GM12878 (cell line): ENCODE results near the gene PCDHGB6. TPM values are rescaled to one million over a fixed set of nuclear protein-coding genes. Genes with fewer than 3 reads are reported as not detected.

Source experiments
- ATAC-seq: fragments of 200-7000 bp; cut with Tn5 transposase; 3 replicates; pipeline ENCODE4 v1.9.1; 2020; ENCODE audit warnings: mild to moderate bottlenecking, moderate library complexity
- BruUV-seq: library from RNA; stranded (reverse); fragments of 400-500 nt; replicated peaks from 2 replicates; lab custom pipeline; 2021; lab: Mats Ljungman, UMichigan
- CTCF ChIA-PET: fragments of 300-600 bp; sonication (Branson Sonifier 250); formaldehyde crosslinking; extraction: SDS; loops from one replicate; lab custom pipeline; 2021; ENCODE audit warnings: inconsistent platforms; lab: Yijun Ruan, JAX
- POLR2A ChIA-PET: fragments of 350-600 bp; formaldehyde crosslinking; extraction: SDS; loops from one replicate; lab custom pipeline; 2021; ENCODE audit warnings: inconsistent platforms; lab: Charles Lee
- RAD21 ChIA-PET: fragments of 300-600 bp; sonication (Branson Sonifier 250); formaldehyde crosslinking; loops from one replicate; lab custom pipeline; 2023; ENCODE audit warnings: antibody characterized with exemption; ENCODE audit not compliant: unreplicated experiment; lab: Charles Lee
- SMC1A ChIA-PET: fragments of 300-600 bp; sonication (Branson Sonifier 250); formaldehyde crosslinking; loops from one replicate; lab custom pipeline; 2023; ENCODE audit not compliant: unreplicated experiment, uncharacterized antibody; lab: Charles Lee
- DNase-seq: peaks from one replicate; pipeline ENCODE4 v3.0.0-alpha.2; 2011; ENCODE audit warnings: low read depth, low spot score
- FAIRE-seq: peaks from 3 replicates; lab custom pipeline; 2011; peaks lifted over from hg19 to GRCh38; lab: Jason Lieb, UNC
- H2AFZ ChIP-seq: 2 replicates; pipeline ENCODE4 v1.6.0; 2011; ENCODE audit warnings: low read depth, low read length, control low read depth; ENCODE audit not compliant: control insufficient read depth
- H3K27ac ChIP-seq: 2 replicates; pipeline ENCODE4 v1.5.1; 2011; ENCODE audit warnings: control low read depth; ENCODE audit not compliant: control insufficient read depth, insufficient read depth
- H3K27me3 ChIP-seq, 2 experiments: replicated peaks in 1 of 2; 2 replicates each; pipeline versions ENCODE4 v1.6.0 to v1.6.1; 2011; ENCODE audit warnings: low read length in 1 of 2; ENCODE audit not compliant: control insufficient read depth in 2 of 2, insufficient read depth in 2 of 2
- H3K36me3 ChIP-seq, 2 experiments: 2 replicates each; pipeline ENCODE4 v1.5.1; 2011; ENCODE audit warnings: low read length in 1 of 2; ENCODE audit not compliant: control insufficient read depth in 2 of 2, insufficient read depth in 2 of 2
- H3K4me1 ChIP-seq: 2 replicates; pipeline ENCODE4 v1.6.1; 2011; ENCODE audit warnings: mild to moderate bottlenecking, low read length, moderate library complexity, mixed read lengths; ENCODE audit not compliant: control insufficient read depth, insufficient read depth
- H3K4me2 ChIP-seq: 2 replicates; pipeline ENCODE4 v1.6.0; 2011; ENCODE audit warnings: control low read depth; ENCODE audit not compliant: control insufficient read depth, insufficient read depth
- H3K4me3 ChIP-seq: fragments of 200-600 bp; sonication (generic); 2 replicates; pipeline ENCODE4 v1.5.1; 2016
- H3K79me2 ChIP-seq: 2 replicates; pipeline ENCODE4 v1.6.0; 2011; ENCODE audit warnings: low read length; ENCODE audit not compliant: control insufficient read depth, insufficient read depth
- H3K9ac ChIP-seq: 2 replicates; pipeline ENCODE4 v1.8.0; 2011; ENCODE audit warnings: low read length, control low read depth, mixed read lengths; ENCODE audit not compliant: control insufficient read depth, insufficient read depth
- H3K9me3 ChIP-seq: replicated peaks from 3 replicates; pipeline ENCODE4 v1.5.1; 2011; ENCODE audit warnings: mild to moderate bottlenecking, low read length; ENCODE audit not compliant: control insufficient read depth, insufficient read depth
- H4K20me1 ChIP-seq: 2 replicates; pipeline ENCODE4 v1.6.0; 2011; ENCODE audit not compliant: control insufficient read depth, insufficient read depth
- ASH2L ChIP-seq: fragments of 300-600, 200-600 bp; sonication (generic); IDR thresholded peaks from 2 replicates; pipeline ENCODE4 v1.6.1; 2017; ENCODE audit warnings: low read depth, mild to moderate bottlenecking, borderline replicate concordance
- CREB1 ChIP-seq: IDR thresholded peaks from 2 replicates; pipeline ENCODE4 v1.6.1; 2012; ENCODE audit warnings: low read depth, mild to moderate bottlenecking, inconsistent platforms
- KLF5 ChIP-seq: fragments of 450-650 bp; IDR thresholded peaks from 2 replicates; pipeline ENCODE4 v1.6.1; 2014; ENCODE audit warnings: mild to moderate bottlenecking; ENCODE audit not compliant: partially characterized antibody
- MTA3 ChIP-seq: IDR thresholded peaks from 2 replicates; pipeline ENCODE4 v1.6.1; 2012; ENCODE audit warnings: low read length, inconsistent platforms, borderline replicate concordance
- PRDM15 ChIP-seq: fragments of 450-650 bp; formaldehyde crosslinking; IDR thresholded peaks from 2 replicates; pipeline ENCODE4 v1.4.0; 2020; ENCODE audit warnings: mild to moderate bottlenecking, moderate library complexity
- SRF ChIP-seq, 2 experiments: IDR thresholded peaks; 2 replicates each; pipeline ENCODE4 v1.6.1; 2011; ENCODE audit warnings: low read depth in 2 of 2, low read length in 2 of 2, mild to moderate bottlenecking in 1 of 2, moderate library complexity in 1 of 2
- ZBTB11 ChIP-seq: fragments of 450-650 bp; formaldehyde crosslinking; IDR thresholded peaks from 2 replicates; pipeline ENCODE4 v1.5.0; 2022; ENCODE audit warnings: mild to moderate bottlenecking, missing genetic modification characterization
- ZBTB40 ChIP-seq: fragments of 450-650 bp; IDR thresholded peaks from 2 replicates; pipeline ENCODE4 v1.6.1; 2016; ENCODE audit warnings: mild to moderate bottlenecking, moderate library complexity, borderline replicate concordance
- ZZZ3 ChIP-seq: IDR thresholded peaks from 2 replicates; pipeline ENCODE4 v1.6.1; 2011; ENCODE audit warnings: low read depth; ENCODE audit not compliant: control insufficient read depth, insufficient read length
- WGBS: methylation state at CpG from one replicate; pipeline ENCODE4 v1.1.6; 2016; ENCODE audit warnings: low lambda C conversion rate; ENCODE audit not compliant: insufficient replicate concordance, insufficient coverage; ENCODE audit errors: missing lambda C conversion rate; 5-methylcytosine and 5-hydroxymethylcytosine counted together
- in situ Hi-C: fragments of 300-500 bp; cut with MboI; formaldehyde crosslinking; loops from 9 replicates; pipeline ENCODE4 v1.14.3; 2018; ENCODE audit warnings: mixed read lengths
- intact Hi-C: fragments of 100-400 bp; cut with micrococcal nuclease; formaldehyde crosslinking; loops from one replicate; pipeline ENCODE4 v1.14.2; 2022; ENCODE audit not compliant: unreplicated experiment
- polyA plus RNA-seq, 11 experiments: library from polyadenylated mRNA; depleted of rRNA in 4 of 11; unstranded in 6 of 11; stranded (reverse) in 5 of 11; fragments of >200 nt; fragmentation: Nextera tagmentation in 4 of 11; fragmentation: Illumina TruSeq in 1 of 11; extraction: Ambion mirVana in 4 of 11; extraction: Trizol in 1 of 11; gene quantifications; 1 replicate in 1 of 11; 2 replicates in 10 of 11; pipeline versions ENCODE4 v1.2.1 to v1.2.3, GENCODE V29; 2011 to 2016; ENCODE audit warnings: inconsistent platforms in 2 of 11, missing spikeins in 2 of 11, low read depth in 1 of 11
- total RNA-seq, 4 experiments: library from RNA; depleted of rRNA in 3 of 4; stranded (reverse); fragments of >200 nt in 3 of 4; fragmentation: Illumina TruSeq in 1 of 4; extraction: Trizol in 1 of 4; gene quantifications; 2 replicates each; pipeline versions ENCODE4 v1.2.1 to v1.2.3, GENCODE V29; 2013 to 2021

PCDHGB6 gene
- total and polyA plus RNA-seq, 10 of the 15 experiments (the other 5 are each of a cell fraction or from before 2014, with no cell fraction given) = 0.07 to 1.0 (median 0.31) TPM

- H3K4me2 ChIP-seq = no peak within 1 kb of the TSS
- no TSS peak for BruUV-seq
- SMC1A ChIA-PET = no interaction called here
- no peaks in the 10 kb centered on the region for H3K79me2 ChIP-seq
- in situ Hi-C loops = no loop called here
- H3K9me3 ChIP-seq = peaks cover 15% of the 10 kb centered on the region; the same call in 2 of the 3 replicates
- DNase-seq (no peak), ATAC-seq (no peak), FAIRE-seq (no peak)
- WGBS = 79% methylated on average over 34 of the region's 34 CpGs
- no peak within 1 kb of the TSS for H3K27ac ChIP-seq
- POLR2A ChIA-PET = no interaction called here
- CTCF ChIA-PET = interaction anchor here (1.1 kb wide), 1 partner anchor 146 kb away, joined by 3 read pairs; no protein-coding TSS in a partner anchor
- H3K4me3 ChIP-seq = no peak within 1 kb of the TSS
- H2AFZ ChIP-seq = no peak within 1 kb of the TSS
- H3K4me1 ChIP-seq = no peaks in the 10 kb centered on the region
- no peaks in the 10 kb centered on the region; a peak in 1 of 4 replicates for H3K27me3 ChIP-seq
- intact Hi-C loops = no loop called here
- H4K20me1 ChIP-seq = no peaks in the 10 kb centered on the region
- no peaks in the 10 kb centered on the region for H3K36me3 ChIP-seq
- H3K9ac ChIP-seq = no peak within 1 kb of the TSS
- RAD21 ChIA-PET = no interaction called here
- no peak for TF ChIP-seq PRDM15
- TF ChIP-seq MTA3 = no peak
- no peak for TF ChIP-seq ZZZ3
- no peak for TF ChIP-seq KLF5
- no peak for TF ChIP-seq ZBTB11 (CRISPR knock-in tag)
- no peak for TF ChIP-seq ASH2L
- TF ChIP-seq ZBTB40 = no peak
- TF ChIP-seq CREB1 = no peak
- TF ChIP-seq SRF (IDR thresholded peaks at IDR 0.05; ENCODE audit: low read depth in 2 of 2, low read length in 2 of 2) = no peak
Observed at GRCh38 chr5:141363952-141364660, 43.7 kb upstream of the PCDHGB6 start, which contains the start of gene PCDHGA5. PCDHGA5 (plus strand) TSS chr5:141364162; CDS start chr5:141364331, 169 bp downstream.
